PC-9 (cell line): ENCODE measurements around the gene SEMA6A.

Experiments used
- CTCF ChIP-seq: fragments of 200-600 bp; sonication (generic); conservative IDR thresholded peaks from 2 replicates; pipeline ENCODE4 v1.6.1; 2017; ENCODE audit warnings: mixed run types, antibody characterized with exemption, mild to moderate bottlenecking, moderate library complexity
- EZH2 ChIP-seq: fragments of 200-600 bp; sonication (generic); IDR thresholded peaks from 2 replicates; pipeline ENCODE4 v1.8.0; 2017; ENCODE audit warnings: antibody characterized with exemption, low read depth

GRCh38 chr5:116566251-116566650 lies 8.4 kb downstream of the SEMA6A start:
- TF ChIP-seq CTCF (no peak), EZH2 (no peak)
